ENCODE measurements around the gene ABI1. TPM values are rescaled to one million over a fixed set of nuclear protein-coding genes. Genes with fewer than 3 reads are reported as not detected.

Gene ABI1
- total RNA-seq, 1 experiment from 2014 or later = 25.2 TPM

DNA sequence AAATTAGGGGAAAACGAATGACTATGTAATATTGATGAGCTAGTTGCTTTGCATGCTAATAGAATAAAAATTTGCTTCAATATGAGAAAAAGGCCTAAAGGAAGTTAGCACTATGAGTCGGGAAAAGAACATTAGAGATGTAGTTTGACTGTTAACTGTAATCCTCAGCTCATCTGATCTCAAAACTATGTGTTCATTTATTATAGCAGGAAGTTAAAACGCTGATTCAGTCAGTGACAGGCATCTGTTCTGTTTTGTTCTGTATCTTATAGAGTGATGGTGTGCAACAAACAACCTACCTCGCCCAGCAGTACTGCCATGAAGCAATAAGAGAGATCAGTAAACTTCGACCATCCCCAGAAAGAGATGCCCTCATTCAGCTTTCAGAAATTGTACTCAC is 114.7 kb downstream of the ABI1 start:
- ChIA-PET POLR2A (ENCODE audit: unreplicated experiment) (no interaction called here), CTCF (interaction anchor here (0.6 kb wide), 1 partner anchor 36 kb away, joined by 3 read pairs; no protein-coding TSS in a partner anchor)
- ATAC-seq (no peak), DNase-seq (no peak)
- H4K20me1 ChIP-seq (ENCODE audit: low read length) = no peaks in the 10 kb centered on the region
- H3F3A ChIP-seq (ENCODE audit: low read length, unreplicated experiment) = no peaks in the 10 kb centered on the region
- no peaks in the 10 kb centered on the region for H3K9me3 ChIP-seq (ENCODE audit: low read length)
- H3K9ac ChIP-seq (ENCODE audit: low read length) = no peak overlapping the region
- H3K4me1 ChIP-seq (ENCODE audit: insufficient read depth, low read length) = no peaks in the 10 kb centered on the region
- H3K79me2 ChIP-seq (ENCODE audit: low read length) = no peaks in the 10 kb centered on the region
- intact Hi-C loops (cut with micrococcal nuclease) = no loop called here
- H3K27me3 ChIP-seq (ENCODE audit: low read length) = no peaks in the 10 kb centered on the region
- no peak overlapping the region for H2AFZ ChIP-seq (ENCODE audit: low read length)
- no TSS peak for BruUV-seq (replicated peaks)
- no peaks in the 10 kb centered on the region for H3K9me2 ChIP-seq (replicated peaks; ENCODE audit: low read length)
- H3K36me3 ChIP-seq (ENCODE audit: low read depth, low read length) = peaks cover 19% of the 10 kb centered on the region; the same call in 1 of the 2 replicates
- TF ChIP-seq, protein P1, sequence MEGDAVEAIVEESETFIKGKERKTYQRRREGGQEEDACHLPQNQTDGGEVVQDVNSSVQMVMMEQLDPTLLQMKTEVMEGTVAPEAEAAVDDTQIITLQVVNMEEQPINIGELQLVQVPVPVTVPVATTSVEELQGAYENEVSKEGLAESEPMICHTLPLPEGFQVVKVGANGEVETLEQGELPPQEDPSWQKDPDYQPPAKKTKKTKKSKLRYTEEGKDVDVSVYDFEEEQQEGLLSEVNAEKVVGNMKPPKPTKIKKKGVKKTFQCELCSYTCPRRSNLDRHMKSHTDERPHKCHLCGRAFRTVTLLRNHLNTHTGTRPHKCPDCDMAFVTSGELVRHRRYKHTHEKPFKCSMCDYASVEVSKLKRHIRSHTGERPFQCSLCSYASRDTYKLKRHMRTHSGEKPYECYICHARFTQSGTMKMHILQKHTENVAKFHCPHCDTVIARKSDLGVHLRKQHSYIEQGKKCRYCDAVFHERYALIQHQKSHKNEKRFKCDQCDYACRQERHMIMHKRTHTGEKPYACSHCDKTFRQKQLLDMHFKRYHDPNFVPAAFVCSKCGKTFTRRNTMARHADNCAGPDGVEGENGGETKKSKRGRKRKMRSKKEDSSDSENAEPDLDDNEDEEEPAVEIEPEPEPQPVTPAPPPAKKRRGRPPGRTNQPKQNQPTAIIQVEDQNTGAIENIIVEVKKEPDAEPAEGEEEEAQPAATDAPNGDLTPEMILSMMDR (conservative IDR thresholded peaks at IDR 0.05; ENCODE audit: low read depth, low read length) = no peak
- TF ChIP-seq EZH2 (IDR thresholded peaks at IDR 0.05; ENCODE audit: low read length, unreplicated experiment) (no peak), EZH2phosphoT487 (IDR thresholded peaks at IDR 0.05; ENCODE audit: borderline replicate concordance, low read length) (no peak)
- no peak overlapping the region for H3K27ac ChIP-seq (ENCODE audit: low read length)
- H3K4me2 ChIP-seq (ENCODE audit: low read length) = no peak overlapping the region
- H3K4me3 ChIP-seq (ENCODE audit: low read length) = no peak overlapping the region

DNA sequence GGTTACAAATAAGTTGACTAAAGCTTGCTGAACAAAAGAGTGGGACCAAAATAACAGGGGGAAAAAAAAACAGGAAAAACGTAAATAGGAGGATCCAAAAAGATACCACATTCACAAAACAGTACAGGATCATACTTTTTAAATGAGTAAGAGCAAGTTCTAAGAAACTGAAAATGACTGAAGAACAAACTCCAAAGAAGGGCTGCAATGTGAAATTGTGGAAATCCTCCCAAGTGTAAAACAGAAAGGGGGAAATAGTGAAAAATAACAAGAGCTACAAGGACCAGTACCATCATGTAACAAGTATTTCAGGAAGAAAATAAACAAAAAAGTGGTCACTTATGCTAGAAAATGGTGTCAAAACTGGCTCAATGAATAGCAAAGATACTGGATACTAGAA is 116.9 kb downstream of the ABI1 start:
- Histone ChIP-seq H3K4me1 (ENCODE audit: insufficient read depth, low read length) (no peaks in the 10 kb centered on the region), H3K4me2 (ENCODE audit: low read length) (no peak overlapping the region), H3K4me3 (ENCODE audit: low read length) (no peak overlapping the region), H3K36me3 (ENCODE audit: low read depth, low read length) (peaks cover 19% of the 10 kb centered on the region; the same call in 1 of the 2 replicates), H3K9me3 (ENCODE audit: low read length) (no peaks in the 10 kb centered on the region), H3K79me2 (ENCODE audit: low read length) (no peaks in the 10 kb centered on the region), H3K27me3 (ENCODE audit: low read length) (no peaks in the 10 kb centered on the region), H4K20me1 (ENCODE audit: low read length) (no peaks in the 10 kb centered on the region), H3K9ac (ENCODE audit: low read length) (no peak overlapping the region), H2AFZ (ENCODE audit: low read length) (no peak overlapping the region), H3K27ac (ENCODE audit: low read length) (no peak overlapping the region), H3F3A (ENCODE audit: low read length, unreplicated experiment) (no peaks in the 10 kb centered on the region), H3K9me2 (replicated peaks; ENCODE audit: low read length) (no peaks in the 10 kb centered on the region)
- ATAC-seq = no peak
- ChIA-PET CTCF (interaction anchor here (0.7 kb wide), 1 partner anchor 1532 kb away, joined by 4 read pairs; no protein-coding TSS in a partner anchor), POLR2A (ENCODE audit: unreplicated experiment) (no interaction called here)
- DNase-seq = no peak
- no TSS peak for BruUV-seq (replicated peaks)
- TF ChIP-seq EZH2 (IDR thresholded peaks at IDR 0.05; ENCODE audit: low read length, unreplicated experiment) = no peak
- TF ChIP-seq EZH2phosphoT487 (IDR thresholded peaks at IDR 0.05; ENCODE audit: borderline replicate concordance, low read length) = no peak
- TF ChIP-seq, protein P1 (conservative IDR thresholded peaks at IDR 0.05; ENCODE audit: low read depth, low read length) = no peak
- intact Hi-C loops (cut with micrococcal nuclease) = no loop called here

DNA sequence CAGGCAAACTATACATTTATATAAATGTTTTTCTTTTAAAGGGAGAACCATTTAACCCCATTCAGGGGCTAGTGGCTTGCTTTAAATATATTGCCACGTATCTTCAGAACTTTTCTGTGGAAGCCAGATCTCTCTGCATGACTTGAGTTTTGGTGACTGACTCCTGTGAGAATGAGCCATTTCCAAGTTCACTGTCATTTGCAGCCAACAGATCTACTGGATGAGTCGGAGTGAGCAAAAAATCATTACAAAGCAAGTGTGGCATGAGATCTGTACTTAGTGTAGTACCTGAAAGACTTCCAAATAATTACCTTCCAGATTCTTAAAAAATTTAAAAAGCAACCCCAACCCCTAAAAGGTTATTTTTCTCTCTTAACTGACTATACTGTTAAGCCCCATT is 117.7 kb downstream of the ABI1 start:
- Histone ChIP-seq H2AFZ (ENCODE audit: low read length) (no peak overlapping the region), H4K20me1 (ENCODE audit: low read length) (no peaks in the 10 kb centered on the region), H3K4me2 (ENCODE audit: low read length) (no peak overlapping the region), H3K36me3 (ENCODE audit: low read depth, low read length) (peaks cover 20% of the 10 kb centered on the region; the same call in 1 of the 2 replicates), H3K9me3 (ENCODE audit: low read length) (no peaks in the 10 kb centered on the region), H3K4me1 (ENCODE audit: insufficient read depth, low read length) (no peaks in the 10 kb centered on the region), H3K4me3 (ENCODE audit: low read length) (no peak overlapping the region), H3F3A (ENCODE audit: low read length, unreplicated experiment) (no peaks in the 10 kb centered on the region), H3K27ac (ENCODE audit: low read length) (no peak overlapping the region), H3K27me3 (ENCODE audit: low read length) (no peaks in the 10 kb centered on the region), H3K9ac (ENCODE audit: low read length) (no peak overlapping the region), H3K79me2 (ENCODE audit: low read length) (no peaks in the 10 kb centered on the region), H3K9me2 (replicated peaks; ENCODE audit: low read length) (no peaks in the 10 kb centered on the region)
- ChIA-PET POLR2A (ENCODE audit: unreplicated experiment) (no interaction called here), CTCF (no interaction called here)
- ATAC-seq (no peak), DNase-seq (no peak)
- intact Hi-C loops (cut with micrococcal nuclease) = no loop called here
- no TSS peak for BruUV-seq (replicated peaks)
- TF ChIP-seq, protein P1 (conservative IDR thresholded peaks at IDR 0.05; ENCODE audit: low read depth, low read length) = no peak
- no peak for TF ChIP-seq EZH2 (IDR thresholded peaks at IDR 0.05; ENCODE audit: low read length, unreplicated experiment)
- TF ChIP-seq EZH2phosphoT487 (IDR thresholded peaks at IDR 0.05; ENCODE audit: borderline replicate concordance, low read length) = no peak

Data from PC-3 (cell line).